ENCODE data around the gene IL10RA.

DNA sequence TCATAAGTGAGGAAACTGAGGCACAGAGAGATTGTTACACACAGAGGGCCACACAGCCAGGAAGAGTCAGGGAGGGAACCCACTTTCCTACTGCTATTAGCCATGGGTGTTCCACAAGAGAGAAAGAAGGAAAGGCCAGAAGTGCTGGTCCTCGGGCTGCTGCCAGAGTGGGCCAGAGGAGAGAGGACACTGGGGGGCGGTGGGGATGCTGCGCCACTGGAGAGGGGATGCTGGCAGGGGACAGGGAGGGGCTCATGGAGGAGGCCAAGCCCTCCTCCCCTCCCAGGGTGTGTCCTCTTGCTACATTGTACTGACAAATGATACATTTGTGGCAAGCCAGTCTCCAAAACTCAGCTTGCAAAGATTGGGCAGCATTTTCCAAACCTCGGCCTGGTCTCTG is 9.9 kb downstream of the IL10RA start:
- TF ChIP-seq, protein P1, sequence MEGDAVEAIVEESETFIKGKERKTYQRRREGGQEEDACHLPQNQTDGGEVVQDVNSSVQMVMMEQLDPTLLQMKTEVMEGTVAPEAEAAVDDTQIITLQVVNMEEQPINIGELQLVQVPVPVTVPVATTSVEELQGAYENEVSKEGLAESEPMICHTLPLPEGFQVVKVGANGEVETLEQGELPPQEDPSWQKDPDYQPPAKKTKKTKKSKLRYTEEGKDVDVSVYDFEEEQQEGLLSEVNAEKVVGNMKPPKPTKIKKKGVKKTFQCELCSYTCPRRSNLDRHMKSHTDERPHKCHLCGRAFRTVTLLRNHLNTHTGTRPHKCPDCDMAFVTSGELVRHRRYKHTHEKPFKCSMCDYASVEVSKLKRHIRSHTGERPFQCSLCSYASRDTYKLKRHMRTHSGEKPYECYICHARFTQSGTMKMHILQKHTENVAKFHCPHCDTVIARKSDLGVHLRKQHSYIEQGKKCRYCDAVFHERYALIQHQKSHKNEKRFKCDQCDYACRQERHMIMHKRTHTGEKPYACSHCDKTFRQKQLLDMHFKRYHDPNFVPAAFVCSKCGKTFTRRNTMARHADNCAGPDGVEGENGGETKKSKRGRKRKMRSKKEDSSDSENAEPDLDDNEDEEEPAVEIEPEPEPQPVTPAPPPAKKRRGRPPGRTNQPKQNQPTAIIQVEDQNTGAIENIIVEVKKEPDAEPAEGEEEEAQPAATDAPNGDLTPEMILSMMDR (IDR thresholded peaks at IDR 0.05; ENCODE audit: low read depth, low read length) = no peak
- TF ChIP-seq EZH2phosphoT487 (IDR thresholded peaks at IDR 0.05; ENCODE audit: low read depth) = no peak

All from OCI-LY3 (cell line).